Ectodermal cell (in vitro differentiated cells): Measurements from ENCODE around the gene HNRNPLL. TPM values are rescaled to one million over a fixed set of nuclear protein-coding genes. Genes with fewer than 3 reads are reported as not detected.
A peak's percentile ranks its signal among the peaks of the same experiment; 100 is the strongest.
"Not testable (repeated sequence)": the region's sequence is repeated elsewhere in the genome, so short reads cannot be mapped to it uniquely, and the experiment has no call there.

ENCODE experiments used
- H3K27ac ChIP-seq: 2 replicates; pipeline ENCODE4 v1.7.0; 2013; ENCODE audit warnings: mild to moderate bottlenecking, low read depth, low read length; ENCODE audit not compliant: insufficient read depth, poor library complexity, severe bottlenecking
- H3K27me3 ChIP-seq: 2 replicates; pipeline ENCODE4 v1.7.0; 2013; ENCODE audit warnings: mild to moderate bottlenecking, low read length; ENCODE audit not compliant: insufficient read depth, control insufficient read depth, poor library complexity, severe bottlenecking
- H3K36me3 ChIP-seq: one replicate; pipeline ENCODE4 v1.7.0; 2013; ENCODE audit warnings: low read length; ENCODE audit not compliant: control insufficient read depth, insufficient read depth
- H3K4me1 ChIP-seq: one replicate; pipeline ENCODE4 v1.7.0; 2013; ENCODE audit warnings: low read length; ENCODE audit not compliant: control insufficient read depth, insufficient read depth
- H3K4me3 ChIP-seq: 2 replicates; pipeline ENCODE4 v1.7.0; 2013; ENCODE audit warnings: low read depth, low read length, control low read depth; ENCODE audit not compliant: insufficient read depth
- H3K9me3 ChIP-seq: 2 replicates; pipeline ENCODE4 v1.7.0; 2013; ENCODE audit warnings: mild to moderate bottlenecking, low read length, moderate library complexity; ENCODE audit not compliant: control insufficient read depth
- WGBS, 2 experiments: methylation state at CpG; one replicate each; pipeline ENCODE4 v1.1.7; 2013; ENCODE audit warnings: missing lambda C conversion rate in 2 of 2; 5-methylcytosine and 5-hydroxymethylcytosine counted together
- polyA plus RNA-seq, 4 experiments: library from polyadenylated mRNA; stranded (reverse); fragments of 50-300 nt; gene quantifications; one replicate each; pipeline ENCODE4 v1.2.3, GENCODE V29; 2013

HNRNPLL gene
- 68.4 TPM for polyA plus RNA-seq (2013, experiment 1 of 4)
- polyA plus RNA-seq (2013, experiment 2 of 4) = 58.9 TPM
- 57.1 TPM for polyA plus RNA-seq (2013, experiment 3 of 4)
- 62.8 TPM for polyA plus RNA-seq (2013, experiment 4 of 4)

DNA sequence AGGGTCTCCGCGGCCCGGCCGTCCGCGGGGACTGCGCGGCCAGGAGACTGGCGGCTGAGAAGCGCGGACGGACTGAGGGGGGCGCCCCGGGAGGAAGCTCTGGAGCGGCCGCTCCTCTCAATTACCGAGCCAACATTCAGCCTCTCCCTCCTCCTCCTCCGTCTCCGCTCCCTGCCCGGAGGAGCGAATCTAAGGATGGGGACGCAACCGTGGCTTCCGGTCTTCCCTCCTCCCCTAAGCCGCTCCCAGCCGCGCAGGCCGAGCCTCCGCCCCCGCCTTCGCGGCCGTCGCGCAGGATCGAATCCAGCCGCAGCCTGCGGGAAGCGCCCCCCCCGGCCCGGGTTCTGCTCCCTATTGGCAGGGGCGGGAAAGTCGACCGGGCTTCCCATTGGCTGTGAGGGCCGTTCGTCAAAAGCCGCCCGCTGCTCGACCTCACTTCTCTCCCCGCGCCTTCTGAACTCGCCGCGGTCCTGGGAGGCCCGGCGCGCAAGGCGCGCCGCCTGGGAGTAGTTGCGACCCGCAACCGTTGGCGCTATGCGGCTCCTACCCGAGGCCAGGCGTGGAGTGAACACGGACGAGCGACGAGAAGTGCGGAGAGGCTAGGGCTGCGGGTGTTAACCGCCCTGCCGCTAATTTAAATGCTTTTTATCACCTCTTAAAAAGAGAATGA is at the start of gene HNRNPLL:
Gene HNRNPLL, minus strand, starts transcription at position 197 of the 670 bp plus-strand sequence. CDS start 302 bp downstream, outside the sequence.
- H3K36me3 ChIP-seq = no peaks in the 10 kb centered on the region
- no peaks in the 10 kb centered on the region for H3K27me3 ChIP-seq
- peak within 1 kb of the TSS; percentile 96 for H3K27ac ChIP-seq
- H3K4me3 ChIP-seq = peak within 1 kb of the TSS; percentile 88
- 0% methylated on average over 75 of the region's 75 CpGs for WGBS, 2 experiments
- peaks cover 13% of the 10 kb centered on the region for H3K4me1 ChIP-seq
- H3K9me3 ChIP-seq = no peaks in the 10 kb centered on the region

- 92 to 99% methylated on average over 2 of the region's 2 CpGs for WGBS, 2 experiments
- Histone ChIP-seq H3K9me3 (no peaks in the 10 kb centered on the region), H3K27ac (no peak overlapping the region), H3K36me3 (no peaks in the 10 kb centered on the region), H3K4me3 (no peak overlapping the region), H3K4me1 (no peaks in the 10 kb centered on the region), H3K27me3 (no peaks in the 10 kb centered on the region)
Measured at GRCh38 chr2:38650717-38651116, 48.0 kb upstream of the HNRNPLL start.

GRCh38 chr2:38650012-38650411 is 47.3 kb upstream of the HNRNPLL start:
- Histone ChIP-seq H3K4me1 (no peaks in the 10 kb centered on the region), H3K4me3 (no peak overlapping the region), H3K9me3 (no peaks in the 10 kb centered on the region), H3K27ac (no peak overlapping the region), H3K27me3 (no peaks in the 10 kb centered on the region), H3K36me3 (no peaks in the 10 kb centered on the region)
- WGBS, 2 experiments = 91 to 92% methylated on average over 6 of the region's 6 CpGs

- no peaks in the 10 kb centered on the region for H3K4me1 ChIP-seq
- H3K27ac ChIP-seq = no peak overlapping the region
- no peaks in the 10 kb centered on the region for H3K9me3 ChIP-seq
- no peaks in the 10 kb centered on the region for H3K36me3 ChIP-seq
- H3K4me3 ChIP-seq = no peak overlapping the region
- 92 to 94% methylated on average over 12 of the region's 12 CpGs for WGBS, 2 experiments
- no peaks in the 10 kb centered on the region for H3K27me3 ChIP-seq
Measured at GRCh38 chr2:38649176-38649728, 46.5 kb upstream of the HNRNPLL start.

DNA sequence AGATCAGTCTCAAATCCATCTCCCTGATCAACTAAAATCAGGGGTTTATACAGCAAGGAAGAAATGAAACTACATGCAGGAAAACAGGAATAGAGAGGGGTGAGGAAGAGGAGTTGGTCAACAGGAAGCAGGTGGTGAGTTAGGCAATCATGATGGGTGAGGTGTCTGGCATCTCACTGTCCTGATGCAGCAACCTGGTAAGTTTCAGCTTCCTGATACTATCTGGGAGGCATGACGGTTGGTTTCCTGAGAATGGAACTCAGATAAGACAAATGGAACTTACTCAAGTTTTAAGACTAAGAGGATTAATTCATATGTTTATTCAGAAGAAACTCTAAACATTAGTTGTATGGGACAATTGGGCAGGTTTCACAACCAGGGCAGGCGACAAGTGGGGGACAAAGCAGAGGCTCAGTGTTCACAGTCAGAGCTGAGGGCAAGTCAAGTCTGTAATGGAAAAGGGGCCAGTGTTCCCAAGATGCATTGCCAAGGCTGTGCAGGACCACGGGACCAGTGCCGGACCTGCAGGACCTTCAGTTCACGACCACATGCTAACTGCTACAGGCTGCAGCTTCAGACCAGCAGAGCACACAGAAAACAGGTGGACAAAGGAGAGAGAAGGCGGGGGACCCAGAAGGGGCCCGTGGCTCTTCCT is 45.5 kb upstream of the HNRNPLL start:
- no peaks in the 10 kb centered on the region for H3K27me3 ChIP-seq
- H3K4me3 ChIP-seq = no peak overlapping the region
- H3K27ac ChIP-seq = no peak overlapping the region
- no peaks in the 10 kb centered on the region for H3K9me3 ChIP-seq
- no peaks in the 10 kb centered on the region for H3K36me3 ChIP-seq
- no peaks in the 10 kb centered on the region for H3K4me1 ChIP-seq
- 89 to 91% methylated on average over 7 of the region's 7 CpGs for WGBS, 2 experiments

DNA sequence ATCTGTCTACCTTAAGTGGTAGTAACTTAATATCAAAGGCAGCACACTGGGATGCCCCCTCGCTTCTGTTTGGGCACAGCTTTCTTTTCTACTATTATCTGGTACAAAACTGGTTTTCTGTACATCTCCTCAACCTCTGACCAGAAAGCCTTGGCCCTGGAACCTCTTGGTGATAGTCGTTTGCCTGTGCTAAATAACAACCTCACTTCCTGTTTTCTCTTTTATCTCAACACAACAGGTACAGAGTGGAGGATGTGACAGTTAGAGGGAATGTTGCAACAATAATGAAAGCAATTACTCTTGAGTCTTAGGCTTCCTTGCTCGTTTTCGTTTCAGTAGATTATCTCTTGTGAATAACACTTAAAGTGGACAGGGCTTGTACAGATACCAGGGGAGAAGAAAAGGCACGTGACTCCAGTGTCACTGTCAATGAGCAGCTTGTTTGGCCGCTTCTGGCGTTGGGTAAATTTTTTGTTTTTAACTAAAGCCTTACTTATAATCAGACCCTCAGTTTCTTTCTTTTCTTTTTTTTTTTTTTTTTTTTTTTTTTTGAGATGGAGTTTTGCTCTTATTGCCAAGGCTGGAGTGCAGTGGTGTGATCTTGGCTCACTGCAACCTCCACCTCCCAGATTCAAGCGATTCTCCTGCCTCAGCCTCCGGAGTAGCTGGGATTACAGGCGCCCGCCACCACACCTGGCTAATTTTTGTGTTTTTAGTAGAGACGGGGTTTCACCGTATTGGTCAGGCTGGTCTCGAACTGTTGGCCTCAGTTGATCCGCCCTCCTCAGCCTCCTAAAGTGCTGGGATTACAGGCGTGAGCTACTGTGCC is 41.2 kb upstream of the HNRNPLL start:
- H3K36me3 ChIP-seq, H3K27ac ChIP-seq, H3K27me3 ChIP-seq, H3K4me1 ChIP-seq, H3K9me3 ChIP-seq, H3K4me3 ChIP-seq: not testable (repeated sequence)
- WGBS, 2 experiments = 91 to 96% methylated on average over 12 to 16 of the region's 16 CpGs

GRCh38 chr2:38643021-38643671 is 40.4 kb upstream of the HNRNPLL start:
- Histone ChIP-seq H3K4me3 (no peak overlapping the region), H3K9me3 (no peaks in the 10 kb centered on the region), H3K36me3 (no peaks in the 10 kb centered on the region), H3K27me3 (no peaks in the 10 kb centered on the region), H3K4me1 (no peaks in the 10 kb centered on the region), H3K27ac (no peak overlapping the region)
- WGBS, 2 experiments = 94 to 95% methylated on average over 45 of the region's 45 CpGs

GRCh38 chr2:38642373-38643017 is 39.8 kb upstream of the HNRNPLL start:
- not testable (repeated sequence) for H3K27me3 ChIP-seq, H3K4me3 ChIP-seq, H3K4me1 ChIP-seq, H3K36me3 ChIP-seq, H3K9me3 ChIP-seq, H3K27ac ChIP-seq
- WGBS, 2 experiments = 92 to 96% methylated on average over 14 of the region's 14 CpGs

DNA sequence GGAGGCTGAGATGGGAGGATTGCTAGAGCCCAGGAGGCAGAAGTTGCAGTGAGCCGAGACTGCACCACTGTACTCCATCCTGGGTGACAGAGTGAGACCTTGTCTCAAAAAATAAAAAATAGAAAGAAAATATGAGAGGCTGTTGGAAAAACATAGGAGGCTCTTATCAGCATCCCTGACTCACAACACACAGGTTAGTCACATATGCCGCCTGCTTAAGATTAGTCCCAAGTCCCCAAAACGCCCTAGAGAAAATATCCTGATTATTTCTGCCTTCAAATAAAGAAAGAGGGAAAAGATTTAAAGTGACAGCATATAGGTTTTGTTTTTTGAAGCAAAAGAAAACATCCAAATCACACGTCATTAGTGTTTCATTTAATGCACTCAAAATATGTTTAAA is 33.3 kb upstream of the HNRNPLL start:
- Histone ChIP-seq H3K4me1 (no peaks in the 10 kb centered on the region), H3K4me3 (no peak overlapping the region), H3K27me3 (no peaks in the 10 kb centered on the region), H3K36me3 (no peaks in the 10 kb centered on the region), H3K27ac (no peak overlapping the region), H3K9me3 (no peaks in the 10 kb centered on the region)
- WGBS, 2 experiments = 89 to 99% methylated on average over 3 to 4 of the region's 4 CpGs
